ENCODE measurements around the gene TNIK. TPM values are rescaled to one million over a fixed set of nuclear protein-coding genes. Genes with fewer than 3 reads are reported as not detected.

TNIK gene
- total and polyA plus RNA-seq, 12 donors = 9.3 to 51.9 (median 35.1) TPM

- Histone ChIP-seq H3K4me3 (no peak overlapping the region), H3K27me3 (no peaks in the 10 kb centered on the region), H3K36me3 (no peaks in the 10 kb centered on the region), H3K9me3 (no peaks in the 10 kb centered on the region), H3K27ac (peak overlapping the region in 2 of 10 donors; percentile 11 to 23), H3K4me1 (peaks cover 0 to 38% (median 24%) of the 10 kb centered on the region in 9 donors)
- peak in 1 of 2 donors; percentile 82 for DNase-seq
- intact Hi-C loops (cut with DNase I) = loop anchor here in 6 of 10 donors (10.0 kb wide), 6 partner anchors 122 to 352 kb away; no protein-coding TSS in a partner anchor
- peak in 2 of 9 donors; percentile 18 to 22 for TF ChIP-seq CTCF (IDR thresholded peaks at IDR 0.05)
- peak; percentile 51 to 89 (median 84) for ATAC-seq
- WGBS, 2 donors = 64 to 72% methylated on average over 2 of the region's 2 CpGs
Measured at GRCh38 chr3:171317171-171317570, 143.0 kb downstream of the TNIK start.

DNA sequence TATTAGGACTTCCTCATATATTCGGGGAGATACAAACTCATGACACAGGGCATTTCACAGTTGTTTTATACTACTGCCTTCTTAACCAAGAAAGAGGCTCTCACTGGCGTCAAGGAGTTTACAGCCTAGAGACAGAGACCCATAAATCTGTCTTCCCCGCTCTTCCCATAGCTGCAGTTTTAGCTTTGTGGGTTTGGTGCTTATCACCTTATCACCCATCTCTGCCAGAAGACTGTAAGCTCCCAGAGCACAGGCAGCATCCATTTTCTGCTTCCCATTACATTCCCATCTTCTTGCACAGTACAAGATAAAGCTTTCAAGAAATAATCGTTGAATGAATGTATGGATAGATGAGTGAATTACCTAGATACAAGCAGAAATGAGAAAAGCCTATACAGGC is 144.3 kb downstream of the TNIK start:
- no peaks in the 10 kb centered on the region for H3K9me3 ChIP-seq
- H3K4me1 ChIP-seq = peaks cover 0 to 37% (median 13%) of the 10 kb centered on the region in 9 donors
- ATAC-seq (no peak), DNase-seq (no peak)
- no peak overlapping the region for H3K27ac ChIP-seq
- H3K27me3 ChIP-seq = no peaks in the 10 kb centered on the region
- no peaks in the 10 kb centered on the region for H3K36me3 ChIP-seq
- no peak overlapping the region for H3K4me3 ChIP-seq
- intact Hi-C loops (cut with DNase I) = loop anchor here in 6 of 10 donors (10.0 kb wide), 6 partner anchors 121 to 351 kb away; no protein-coding TSS in a partner anchor
- WGBS, 2 donors = 95 to 96% methylated on average over 4 of the region's 4 CpGs
- no peak for TF ChIP-seq CTCF (IDR thresholded peaks at IDR 0.05)

DNA sequence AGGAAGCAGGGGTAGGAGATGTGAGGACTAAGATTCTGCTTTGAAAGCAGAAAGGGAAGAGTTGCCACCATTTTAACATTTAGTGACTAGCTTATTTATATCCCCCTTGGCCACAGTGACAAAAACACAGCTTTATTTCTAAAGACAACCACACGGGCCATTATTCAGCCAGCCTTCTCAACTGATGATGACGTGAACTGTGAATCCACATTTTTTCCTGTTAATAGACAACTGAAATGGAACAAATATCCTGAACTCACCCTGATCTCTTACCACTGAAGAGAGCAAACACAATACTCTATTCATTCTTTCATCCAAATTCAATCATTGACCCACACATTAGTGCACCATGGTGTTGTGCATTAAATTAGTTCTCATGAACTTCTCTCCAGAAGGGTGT is 145.1 kb downstream of the TNIK start:
- intact Hi-C loops (cut with DNase I) = loop anchor here in 6 of 10 donors (10.0 kb wide), 6 partner anchors 120 to 350 kb away; no protein-coding TSS in a partner anchor
- H3K4me1 ChIP-seq = peaks cover 0 to 29% (median 13%) of the 10 kb centered on the region in 9 donors
- no peak overlapping the region for H3K4me3 ChIP-seq
- DNase-seq (no peak), ATAC-seq (no peak)
- no peaks in the 10 kb centered on the region for H3K36me3 ChIP-seq
- H3K27me3 ChIP-seq = no peaks in the 10 kb centered on the region
- H3K27ac ChIP-seq = no peak overlapping the region
- no peak for TF ChIP-seq CTCF (IDR thresholded peaks at IDR 0.05)
- H3K9me3 ChIP-seq = no peaks in the 10 kb centered on the region
- 85 to 90% methylated on average over 2 of the region's 2 CpGs for WGBS, 2 donors

DNA sequence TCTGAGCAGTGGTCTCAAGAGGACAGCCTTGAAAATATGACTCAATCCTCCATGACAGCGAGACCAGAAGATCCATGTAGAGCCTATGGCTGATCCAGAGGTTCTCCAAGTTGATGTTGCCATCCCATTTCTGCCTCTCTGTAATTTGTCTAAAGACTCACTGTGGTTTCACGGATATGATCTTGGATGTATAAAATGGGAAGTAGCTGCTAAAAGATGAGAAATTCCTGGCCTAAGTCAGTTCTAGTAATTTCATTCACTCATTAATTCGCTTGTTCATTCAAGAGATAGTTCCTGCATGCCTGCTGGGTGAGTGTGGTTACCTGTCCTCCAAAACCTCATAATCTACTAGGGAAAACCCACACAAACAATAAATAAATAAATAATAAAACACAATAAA is 145.9 kb downstream of the TNIK start:
- no peak for ATAC-seq
- 91 to 94% methylated on average over 3 of the region's 3 CpGs for WGBS, 2 donors
- intact Hi-C loops (cut with DNase I) = loop anchor here in 6 of 10 donors (10.0 kb wide), 6 partner anchors 120 to 350 kb away; no protein-coding TSS in a partner anchor

More for the DNA sequence above, 145.9 kb downstream of the TNIK start:
- Histone ChIP-seq H3K27ac (no peak overlapping the region), H3K27me3 (no peaks in the 10 kb centered on the region), H3K4me3 (no peak overlapping the region), H3K9me3 (no peaks in the 10 kb centered on the region), H3K36me3 (no peaks in the 10 kb centered on the region), H3K4me1 (peaks cover 0 to 32% (median 10%) of the 10 kb centered on the region in 9 donors)
- DNase-seq = no peak
- no peak for TF ChIP-seq CTCF (IDR thresholded peaks at IDR 0.05)
